GM23338 (cell line): Measurements from ENCODE around the gene ATP1A4. TPM values are rescaled to one million over a fixed set of nuclear protein-coding genes. Genes with fewer than 3 reads are reported as not detected.

Experiments
- ATAC-seq: fragments of 200-7000 bp; cut with Tn5 transposase; 3 replicates; pipeline ENCODE4 v1.9.1; 2020
- DNase-seq: peaks from one replicate; pipeline ENCODE4 v3.0.0-alpha.2; 2015; ENCODE audit warnings: low spot score
- H2AFZ ChIP-seq: fragments of 200-600 bp; sonication (generic); 2 replicates; pipeline ENCODE4 v1.8.0; 2016; ENCODE audit warnings: antibody characterized with exemption, mild to moderate bottlenecking, moderate library complexity
- H3F3A ChIP-seq: fragments of 200-600 bp; sonication (generic); replicated peaks from 2 replicates; pipeline ENCODE4 v1.8.0; 2017; ENCODE audit warnings: antibody characterized with exemption, mixed run types, low read depth
- H3K27ac ChIP-seq: fragments of 200-600 bp; sonication (generic); 2 replicates; pipeline ENCODE4 v1.6.1; 2016; ENCODE audit warnings: low read depth
- H3K27me3 ChIP-seq: fragments of 200-600 bp; sonication (generic); 2 replicates; pipeline ENCODE4 v1.8.0; 2016; ENCODE audit warnings: mild to moderate bottlenecking, mixed run types, moderate library complexity; ENCODE audit not compliant: insufficient read depth
- H3K36me3 ChIP-seq: fragments of 200-600 bp; sonication (generic); 2 replicates; pipeline ENCODE4 v1.8.0; 2016; ENCODE audit warnings: mild to moderate bottlenecking; ENCODE audit not compliant: insufficient read depth
- H3K4me1 ChIP-seq: fragments of 200-600 bp; sonication (generic); 2 replicates; pipeline ENCODE4 v1.8.0; 2016; ENCODE audit warnings: mild to moderate bottlenecking, moderate library complexity; ENCODE audit not compliant: insufficient read depth
- H3K4me2 ChIP-seq: fragments of 200-600 bp; sonication (generic); 2 replicates; pipeline ENCODE4 v1.7.1; 2017; ENCODE audit warnings: mixed run types
- H3K4me3 ChIP-seq: fragments of 200-600 bp; sonication (generic); 2 replicates; pipeline ENCODE4 v1.6.1; 2016; ENCODE audit warnings: mixed run types
- H3K79me2 ChIP-seq: fragments of 200-600 bp; sonication (generic); replicated peaks from 2 replicates; pipeline ENCODE4 v1.8.0; 2017; ENCODE audit warnings: mild to moderate bottlenecking; ENCODE audit not compliant: insufficient read depth
- H3K9me2 ChIP-seq: fragments of 200-600 bp; sonication (generic); 2 replicates; pipeline ENCODE4 v1.8.0; 2017; ENCODE audit not compliant: insufficient read depth
- H4K20me1 ChIP-seq: fragments of 200-600 bp; sonication (generic); replicated peaks from 2 replicates; pipeline ENCODE4 v1.8.0; 2017; ENCODE audit warnings: mild to moderate bottlenecking; ENCODE audit not compliant: insufficient read depth
- H3K27ac Mint-ChIP-seq: 2 replicates; pipeline ENCODE4 v1.8.0; 2020; ENCODE audit warnings: inconsistent platforms, mild to moderate bottlenecking, moderate library complexity, mixed read lengths
- H3K27me3 Mint-ChIP-seq: 3 replicates; pipeline ENCODE4 v1.8.0; 2022; ENCODE audit warnings: low read depth, mild to moderate bottlenecking, moderate library complexity, mixed read lengths, inconsistent platforms; ENCODE audit not compliant: insufficient read depth, poor library complexity
- H3K36me3 Mint-ChIP-seq: 3 replicates; pipeline ENCODE4 v1.8.0; 2021; ENCODE audit warnings: low read depth, mild to moderate bottlenecking, inconsistent platforms, moderate library complexity, mixed read lengths
- H3K4me1 Mint-ChIP-seq: 3 replicates; pipeline ENCODE4 v1.8.0; 2020; ENCODE audit warnings: mild to moderate bottlenecking, inconsistent platforms, mixed read lengths
- H3K4me3 Mint-ChIP-seq: 3 replicates; pipeline ENCODE4 v1.8.0; 2021; ENCODE audit warnings: moderate library complexity, mild to moderate bottlenecking, inconsistent platforms, mixed read lengths
- H3K9me3 Mint-ChIP-seq: 3 replicates; pipeline ENCODE4 v1.8.0; 2020; ENCODE audit warnings: moderate library complexity, mild to moderate bottlenecking, inconsistent platforms, mixed read lengths
- CREB1 ChIP-seq: fragments of 250-450 bp; sonication (Bioruptor Pico); IDR thresholded peaks from 2 replicates; pipeline ENCODE4 v1.5.0; 2020; ENCODE audit warnings: low read depth, mild to moderate bottlenecking, moderate library complexity
- EZH2phosphoT487 ChIP-seq: fragments of 200-600 bp; sonication (generic); IDR thresholded peaks from one replicate; pipeline ENCODE4 v1.8.1; 2018; ENCODE audit warnings: antibody characterized with exemption; ENCODE audit not compliant: unreplicated experiment
- JUNB ChIP-seq: IDR thresholded peaks from one replicate; pipeline ENCODE4 v1.6.1; 2016; ENCODE audit warnings: antibody characterized with exemption; ENCODE audit not compliant: unreplicated experiment
- POLR2AphosphoS5 ChIP-seq: IDR thresholded peaks from 2 replicates; pipeline ENCODE4 v1.6.1; 2016; ENCODE audit warnings: antibody characterized with exemption, low read depth
- STAT1 ChIP-seq: IDR thresholded peaks from one replicate; pipeline ENCODE4 v1.6.1; 2016; ENCODE audit warnings: antibody characterized with exemption; ENCODE audit not compliant: unreplicated experiment
- ZNF331 ChIP-seq: fragments of 250-450 bp; sonication (Bioruptor Pico); IDR thresholded peaks from 2 replicates; pipeline ENCODE4 v1.5.0; 2020; ENCODE audit warnings: low read depth, mild to moderate bottlenecking, moderate library complexity
- ZNF462 ChIP-seq: fragments of 250-450 bp; sonication (Bioruptor Pico); IDR thresholded peaks from 2 replicates; pipeline ENCODE4 v1.5.0; 2020; ENCODE audit warnings: mild to moderate bottlenecking, moderate library complexity
- polyA plus RNA-seq: library from polyadenylated mRNA; unstranded; fragments of >200 nt; fragmentation: Nextera tagmentation; extraction: Ambion mirVana; gene quantifications from 2 replicates; pipeline ENCODE4 v1.2.1, GENCODE V29; 2016
- total RNA-seq: library from RNA; depleted of rRNA; stranded (reverse); fragments of >200 nt; shearing (Covaris generic); gene quantifications from 2 replicates; pipeline ENCODE4 v1.2.3, GENCODE V29; 2014
- TF ChIP-seq, protein P1 (sequence below), 2 experiments: fragments of 200-600 bp in 1 of 2; sonication (generic) in 1 of 2; conservative IDR thresholded peaks; 2 replicates each; pipeline versions ENCODE4 v1.5.1 to v1.6.1; 2016 to 2017; ENCODE audit warnings: antibody characterized with exemption in 2 of 2, low read depth in 2 of 2, mild to moderate bottlenecking in 2 of 2, moderate library complexity in 1 of 2

Gene ATP1A4
- total and polyA plus RNA-seq, 2 experiments from 2014 or later: 0.27 to 0.63 TPM

- TF ChIP-seq ZNF462 (CRISPR knock-in tag) (no peak), ZNF331 (no peak)
- TF ChIP-seq, protein P1, sequence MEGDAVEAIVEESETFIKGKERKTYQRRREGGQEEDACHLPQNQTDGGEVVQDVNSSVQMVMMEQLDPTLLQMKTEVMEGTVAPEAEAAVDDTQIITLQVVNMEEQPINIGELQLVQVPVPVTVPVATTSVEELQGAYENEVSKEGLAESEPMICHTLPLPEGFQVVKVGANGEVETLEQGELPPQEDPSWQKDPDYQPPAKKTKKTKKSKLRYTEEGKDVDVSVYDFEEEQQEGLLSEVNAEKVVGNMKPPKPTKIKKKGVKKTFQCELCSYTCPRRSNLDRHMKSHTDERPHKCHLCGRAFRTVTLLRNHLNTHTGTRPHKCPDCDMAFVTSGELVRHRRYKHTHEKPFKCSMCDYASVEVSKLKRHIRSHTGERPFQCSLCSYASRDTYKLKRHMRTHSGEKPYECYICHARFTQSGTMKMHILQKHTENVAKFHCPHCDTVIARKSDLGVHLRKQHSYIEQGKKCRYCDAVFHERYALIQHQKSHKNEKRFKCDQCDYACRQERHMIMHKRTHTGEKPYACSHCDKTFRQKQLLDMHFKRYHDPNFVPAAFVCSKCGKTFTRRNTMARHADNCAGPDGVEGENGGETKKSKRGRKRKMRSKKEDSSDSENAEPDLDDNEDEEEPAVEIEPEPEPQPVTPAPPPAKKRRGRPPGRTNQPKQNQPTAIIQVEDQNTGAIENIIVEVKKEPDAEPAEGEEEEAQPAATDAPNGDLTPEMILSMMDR (conservative IDR thresholded peaks at IDR 0.05; ENCODE audit: low read depth in 2 of 2): no peak
These were observed 53.3 kb downstream of the ATP1A4 start (continued) for GRCh38 chr1:160204526-160205241.

- Histone ChIP-seq H4K20me1 (peaks cover 20% of the 10 kb centered on the region; the same call in 1 of the 2 replicates), H3K27me3 (no peaks in the 10 kb centered on the region), H3K36me3 (peaks cover 12% of the 10 kb centered on the region), H2AFZ (peak within 1 kb of the TSS; percentile 95), H3K79me2 (peaks cover 38% of the 10 kb centered on the region), H3K4me1 (peaks cover 53% of the 10 kb centered on the region), H3K4me3 (peak within 1 kb of the TSS; percentile 96), H3K27ac (peak within 1 kb of the TSS; percentile 20; the same call in 1 of the 2 replicates), H3K9me2 (0 out of 2 replicates have a peak, but pooled peaks cover 8% of the 10 kb centered on the region), H3K4me2 (peak within 1 kb of the TSS; percentile 99), H3F3A (peaks cover 9% of the 10 kb centered on the region)
- Mint-ChIP-seq H3K36me3 (peaks cover 23% of the 10 kb centered on the region), H3K4me1 (peaks cover 55% of the 10 kb centered on the region), H3K27ac (0 out of 2 replicates have a peak within 1 kb of the TSS, but pooled peaks have one; percentile 37), H3K9me3 (no peaks in the 10 kb centered on the region), H3K27me3 (peaks cover 25% of the 10 kb centered on the region), H3K4me3 (peak within 1 kb of the TSS; percentile 83)
- ATAC-seq (peak; percentile 71), DNase-seq (peak; percentile 90)
- TF ChIP-seq STAT1 (no peak), POLR2AphosphoS5 (peak; percentile 64), JUNB (no peak), ZNF331 (no peak), EZH2phosphoT487 (no peak), CREB1 (CRISPR knock-in tag) (peak; percentile 66; the same call in 1 of the 2 replicates)
- TF ChIP-seq, protein P1 (conservative IDR thresholded peaks at IDR 0.05; ENCODE audit: low read depth in 2 of 2): no peak
These were observed 54.0 kb downstream of the ATP1A4 start, which contains the start of gene PEA15 for GRCh38 chr1:160205242-160206035. Gene PEA15, plus strand, starts transcription at chr1:160205384. Its CDS starts 6,161 bp downstream, at chr1:160211545.
